ENCODE measurements around the gene KCNMA1.

KCNMA1 gene

DNA sequence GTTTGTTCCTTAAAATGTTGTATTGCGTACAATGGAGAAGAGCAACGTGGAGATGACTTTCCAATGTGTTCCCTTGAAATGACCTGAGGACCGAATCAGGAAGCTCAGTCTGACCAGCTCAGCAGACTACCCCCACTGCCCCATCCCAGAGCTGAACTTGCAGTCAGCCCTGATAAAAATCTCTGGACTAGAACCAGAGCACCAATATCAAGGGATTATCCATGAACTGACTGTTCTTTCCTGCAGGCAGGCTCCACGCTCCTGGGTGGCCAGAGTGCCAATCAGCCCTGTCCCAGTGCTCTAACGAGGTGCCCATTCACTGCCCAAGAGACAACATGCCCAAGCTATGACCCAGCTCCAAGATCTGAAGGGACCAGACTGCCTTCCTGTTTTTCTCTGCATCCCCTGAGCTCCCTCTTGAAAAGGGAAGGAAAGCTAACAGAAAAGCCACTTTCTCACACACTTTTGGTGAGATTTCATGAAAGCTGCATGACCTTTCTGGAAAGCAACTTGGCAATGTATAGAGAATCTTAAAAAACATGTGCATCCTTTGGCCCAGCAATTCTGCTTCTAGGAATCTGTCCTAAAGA lies 130.2 kb downstream of the KCNMA1 start:
- no peak for DNase-seq (ENCODE audit: low read depth in 2 of 2)

DNA sequence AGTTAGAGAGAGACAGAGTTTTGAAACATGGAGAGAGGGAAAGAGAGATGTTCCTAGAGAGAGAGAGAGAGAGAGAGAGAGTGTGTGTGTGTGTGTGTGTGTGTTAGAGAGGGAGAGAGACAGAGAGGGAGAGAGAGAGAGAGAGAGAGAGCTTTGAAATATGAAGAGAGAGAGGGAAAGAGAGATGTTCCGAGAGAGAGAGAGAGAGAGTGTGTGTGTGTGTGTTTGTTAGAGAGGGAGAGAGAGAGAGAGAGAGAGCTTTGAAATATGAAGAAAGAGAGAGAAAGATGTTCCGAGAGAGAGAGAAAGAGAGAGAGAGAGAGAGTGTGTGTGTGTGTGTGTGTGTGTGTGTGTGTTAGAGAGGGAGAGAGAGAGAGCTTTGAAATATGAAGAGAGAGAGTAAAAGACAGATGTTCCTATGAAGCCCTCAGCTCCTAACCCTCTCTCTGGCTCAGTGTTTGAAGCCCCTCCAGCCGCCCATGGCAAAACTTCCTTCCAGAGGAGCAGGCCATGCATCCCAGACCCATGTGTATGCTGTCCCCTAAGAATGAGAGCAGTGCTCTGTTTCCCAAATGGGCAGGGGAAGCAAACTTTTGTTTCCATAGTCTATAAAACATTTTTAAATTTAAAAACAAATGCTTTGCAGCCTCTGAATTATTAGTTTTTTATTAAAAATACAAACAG lies 130.9 kb downstream of the KCNMA1 start:
- no peak for DNase-seq (ENCODE audit: low read depth in 2 of 2)

DNA sequence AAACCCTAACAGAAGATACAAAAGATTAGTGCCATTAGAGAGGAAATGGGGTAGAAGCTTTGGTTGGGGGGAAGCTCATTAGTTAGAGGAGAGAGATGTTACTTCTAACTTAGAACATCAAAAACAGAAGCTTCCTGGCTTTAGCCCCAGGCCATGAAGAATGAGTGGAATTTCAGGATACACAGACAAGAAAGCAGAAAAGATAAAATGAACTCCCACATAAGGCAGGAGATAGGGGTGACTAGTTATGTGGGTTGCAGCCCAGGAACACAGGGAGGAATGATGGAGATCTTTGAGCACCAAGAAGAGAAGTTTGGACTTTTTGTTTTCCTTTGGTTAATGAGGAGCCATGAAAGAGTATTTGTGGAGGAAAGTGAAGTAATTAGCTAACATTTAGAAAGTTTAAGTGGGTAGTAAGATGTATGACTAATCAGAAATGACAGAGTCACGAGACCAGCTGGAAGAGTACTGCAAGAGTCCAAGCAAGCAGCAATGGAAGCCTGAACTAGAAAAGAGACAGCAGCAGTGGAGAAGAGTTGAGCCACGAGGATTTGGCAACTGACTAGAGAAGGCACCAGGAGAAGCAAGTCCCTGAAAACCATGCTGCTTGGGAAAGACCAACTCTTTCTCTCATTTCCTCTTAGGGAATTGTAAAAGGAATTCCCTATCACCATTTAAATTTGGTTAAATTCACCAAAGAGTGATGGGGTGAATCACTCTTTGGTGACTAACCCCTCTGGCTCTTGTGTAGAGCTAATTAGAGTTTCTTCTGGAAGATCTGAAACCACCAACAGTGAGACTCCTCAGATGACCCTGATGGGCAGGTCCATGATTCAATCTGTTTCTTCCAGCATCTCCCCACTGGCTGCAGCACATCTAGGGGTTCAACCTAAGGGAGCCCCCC lies 131.9 kb downstream of the KCNMA1 start:
- DNase-seq (ENCODE audit: low read depth in 2 of 2) = no peak

DNA sequence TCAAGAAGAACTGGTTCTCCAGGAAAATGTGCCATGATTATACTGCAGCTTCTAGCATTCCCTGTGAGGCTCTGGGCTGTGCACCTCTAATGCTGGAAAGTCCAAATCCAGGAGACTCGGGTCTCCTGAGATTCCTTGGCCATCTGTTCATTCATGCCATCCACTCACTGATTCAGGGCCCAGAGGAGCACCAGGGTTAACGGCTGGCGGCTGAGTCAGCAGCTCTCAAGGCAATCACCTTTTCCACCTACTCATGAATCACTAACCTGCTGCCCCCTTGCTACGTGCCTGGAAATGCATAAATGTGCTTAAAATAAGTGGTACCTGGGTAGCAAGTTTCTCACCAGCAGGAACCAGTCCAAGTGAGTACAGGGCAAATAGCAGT lies 132.7 kb downstream of the KCNMA1 start:
- no peak for DNase-seq (ENCODE audit: low read depth in 2 of 2)

DNA sequence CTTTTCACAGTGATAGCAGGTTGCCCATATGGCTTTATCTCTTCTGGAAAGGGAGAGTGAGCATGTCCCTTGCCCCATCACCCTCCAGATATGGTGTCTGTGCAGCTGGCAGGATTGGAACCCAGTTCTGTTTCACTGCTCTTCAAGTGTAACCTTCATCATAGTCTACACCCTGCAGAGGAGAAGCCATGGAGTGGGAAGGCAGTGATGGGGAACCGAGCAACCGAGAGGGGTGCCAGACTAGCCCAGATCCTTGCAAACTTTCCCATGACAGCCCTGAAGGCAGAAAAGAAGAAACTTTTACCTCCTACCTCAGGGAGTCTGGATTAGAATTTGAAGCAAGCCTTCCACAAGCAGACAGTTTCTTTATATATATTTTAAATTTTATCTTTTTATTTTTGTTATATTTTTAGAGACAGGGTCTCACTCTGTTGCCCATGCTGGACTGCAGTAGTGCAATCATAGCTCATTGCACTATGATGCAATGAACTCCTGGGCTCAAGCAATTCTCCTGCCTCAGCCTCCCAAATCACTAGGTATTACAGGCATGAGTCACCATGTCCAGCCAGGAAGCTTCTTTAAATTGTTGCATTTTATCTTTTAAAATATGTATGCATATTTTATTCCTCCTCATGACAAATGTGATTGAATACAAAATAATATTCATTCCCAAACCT lies 133.3 kb downstream of the KCNMA1 start:
- no peak for DNase-seq (ENCODE audit: low read depth in 2 of 2)

DNA sequence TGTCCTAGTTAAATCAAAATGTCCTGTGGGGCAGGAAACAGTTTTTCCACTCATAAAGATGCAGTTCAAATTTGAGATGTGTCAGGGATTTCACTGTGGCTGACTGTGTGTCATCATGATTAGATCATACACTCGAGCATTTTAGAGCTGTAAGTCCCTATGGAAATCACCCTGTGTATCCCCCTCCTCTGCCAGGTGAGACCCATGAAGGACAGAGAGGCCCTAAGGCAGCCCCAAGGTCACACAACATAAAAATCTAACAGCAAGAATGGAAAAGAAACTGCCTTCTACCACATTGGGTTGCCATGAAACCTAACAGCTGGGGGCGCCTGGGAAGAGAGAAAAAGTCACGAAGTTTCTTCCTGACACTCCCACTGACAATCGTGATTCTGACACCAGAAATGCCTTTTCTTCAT lies 135.8 kb downstream of the KCNMA1 start:
- DNase-seq (ENCODE audit: low read depth in 2 of 2) = no peak

DNA sequence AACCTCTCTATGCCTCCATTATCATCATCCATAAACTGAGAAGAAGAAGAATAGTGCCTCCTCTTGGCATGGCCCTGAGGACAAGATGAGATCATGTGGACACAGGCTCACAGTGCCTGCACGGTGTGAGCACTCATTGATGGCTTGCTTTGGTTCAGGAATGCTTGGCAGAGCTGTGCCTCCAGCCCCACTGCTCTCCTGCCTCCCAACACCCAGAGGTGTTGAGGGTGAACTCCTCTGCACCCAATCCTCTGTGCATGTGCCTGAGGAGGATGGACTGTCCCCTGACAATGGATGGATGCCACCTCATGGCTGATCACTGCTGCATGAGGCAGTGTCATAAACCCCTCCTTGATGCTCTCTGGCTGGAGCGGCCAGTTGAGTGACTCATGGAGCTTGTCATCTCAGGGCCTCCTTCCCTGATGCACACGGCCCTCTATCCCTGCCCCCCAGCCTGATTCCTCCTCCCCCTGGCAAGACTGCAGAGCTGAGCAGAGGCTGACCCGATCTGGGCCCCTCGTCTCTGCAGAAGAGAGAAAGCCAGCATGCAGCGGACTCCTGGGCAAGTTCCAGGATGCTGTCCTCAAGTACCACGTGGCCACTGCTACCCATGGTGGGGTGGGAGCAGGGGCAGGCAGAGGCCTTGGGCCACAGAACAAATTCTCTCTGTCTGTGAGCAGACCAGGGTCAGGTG lies 136.3 kb downstream of the KCNMA1 start:
- DNase-seq (ENCODE audit: low read depth in 2 of 2) = no peak

DNA sequence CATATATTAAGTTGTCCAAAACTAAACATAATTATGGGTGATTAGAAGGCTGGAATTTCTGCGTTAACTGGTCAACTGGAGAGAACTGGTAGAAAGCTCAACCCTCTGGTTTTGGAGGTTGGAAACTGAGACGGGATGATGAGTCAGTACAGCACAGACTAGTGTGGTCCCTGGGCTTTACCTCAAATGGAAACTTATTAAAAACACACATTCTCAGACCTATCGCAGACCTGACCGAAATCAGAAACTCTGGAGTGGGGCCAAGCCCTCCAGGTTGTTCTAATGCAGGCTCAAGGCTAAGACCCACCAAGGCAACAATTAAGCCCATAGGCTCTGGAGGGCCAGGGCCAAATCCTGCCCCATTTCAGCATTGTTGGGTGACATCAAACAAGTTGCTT lies 136.9 kb downstream of the KCNMA1 start:
- no peak for DNase-seq (ENCODE audit: low read depth in 2 of 2)

DNA sequence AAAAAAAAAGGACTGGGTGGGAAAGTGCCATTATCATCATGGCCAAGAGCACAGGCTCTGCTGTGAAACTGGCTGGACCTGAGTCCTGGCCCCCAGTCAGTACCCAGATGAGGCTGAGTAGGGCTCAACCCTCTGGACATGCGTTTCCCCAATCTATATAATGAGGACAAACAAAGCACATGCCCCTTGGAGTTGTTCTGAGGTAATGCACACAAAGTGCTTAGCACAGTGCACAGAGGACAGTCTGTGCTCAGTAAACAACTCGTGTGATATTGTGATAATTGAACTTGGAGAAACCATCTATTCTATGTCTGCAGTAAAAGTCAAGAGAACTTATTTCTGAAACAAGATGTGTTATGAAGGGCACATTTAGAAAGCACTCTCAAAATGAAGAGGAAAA lies 138.8 kb downstream of the KCNMA1 start:
- DNase-seq (ENCODE audit: low read depth in 2 of 2) = no peak

DNA sequence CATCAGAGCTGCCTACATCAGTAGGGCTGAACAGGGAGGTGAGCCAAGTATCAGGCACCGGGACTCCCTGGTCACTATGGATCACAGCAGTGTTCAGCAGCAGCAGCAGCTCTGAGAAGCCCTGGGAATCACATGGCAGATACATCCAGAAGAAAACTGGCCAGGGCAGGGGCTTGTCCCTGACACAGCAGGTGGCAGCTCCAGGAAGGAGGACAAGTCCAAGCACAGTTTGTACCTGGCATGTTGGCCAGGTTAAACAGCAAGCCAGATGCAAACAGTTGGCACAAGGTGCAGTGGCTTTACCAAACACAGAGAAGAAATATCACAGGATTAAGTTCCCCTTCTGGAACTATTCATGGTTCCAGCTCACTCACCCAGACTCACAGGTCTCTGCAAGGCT lies 139.4 kb downstream of the KCNMA1 start:
- no peak for DNase-seq (ENCODE audit: low read depth in 2 of 2)

DNA sequence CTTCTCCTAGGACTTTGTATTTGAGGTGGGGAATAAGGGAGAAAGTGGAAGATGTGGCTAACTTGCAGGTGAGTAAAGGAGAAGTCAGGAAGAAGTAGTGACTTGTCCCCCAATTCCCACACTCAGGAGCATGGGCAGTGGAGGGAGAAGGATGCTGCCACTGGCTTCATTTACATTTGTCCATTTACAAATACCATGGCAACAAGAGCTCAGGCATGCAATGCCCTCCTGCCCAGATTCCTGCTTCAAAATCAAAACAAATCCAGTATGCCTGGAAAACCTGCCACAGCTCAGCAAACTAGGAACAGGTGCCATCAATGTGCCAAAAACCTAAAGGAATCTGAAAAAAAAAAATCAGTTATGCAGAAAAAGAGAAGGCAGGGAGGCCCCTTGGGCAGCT lies 139.9 kb downstream of the KCNMA1 start:
- no peak for DNase-seq (ENCODE audit: low read depth in 2 of 2)

DNA sequence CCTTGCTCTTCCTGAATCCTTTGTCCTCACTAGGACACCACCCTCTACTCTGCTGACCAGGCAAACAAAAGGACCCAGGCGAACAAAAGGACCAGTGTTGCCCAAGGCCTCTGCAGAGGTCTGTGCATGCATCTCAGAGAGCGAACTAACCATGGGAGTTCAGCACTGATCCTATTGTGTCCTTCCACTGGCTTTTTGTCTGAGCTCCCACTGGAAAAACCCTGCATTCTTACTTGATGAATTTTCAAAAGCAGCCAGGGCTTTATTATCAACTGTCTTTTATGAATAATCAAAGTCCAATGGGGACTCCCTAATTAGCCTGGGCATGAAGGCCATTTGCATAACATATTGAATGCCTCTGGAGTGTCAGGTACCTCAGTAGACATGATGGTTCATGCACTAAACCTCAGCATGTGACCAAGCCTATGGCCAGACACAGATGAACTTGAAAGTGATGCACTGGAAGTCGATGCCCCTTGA lies 140.6 kb downstream of the KCNMA1 start:
- no peak for DNase-seq (ENCODE audit: low read depth in 2 of 2)

DNA sequence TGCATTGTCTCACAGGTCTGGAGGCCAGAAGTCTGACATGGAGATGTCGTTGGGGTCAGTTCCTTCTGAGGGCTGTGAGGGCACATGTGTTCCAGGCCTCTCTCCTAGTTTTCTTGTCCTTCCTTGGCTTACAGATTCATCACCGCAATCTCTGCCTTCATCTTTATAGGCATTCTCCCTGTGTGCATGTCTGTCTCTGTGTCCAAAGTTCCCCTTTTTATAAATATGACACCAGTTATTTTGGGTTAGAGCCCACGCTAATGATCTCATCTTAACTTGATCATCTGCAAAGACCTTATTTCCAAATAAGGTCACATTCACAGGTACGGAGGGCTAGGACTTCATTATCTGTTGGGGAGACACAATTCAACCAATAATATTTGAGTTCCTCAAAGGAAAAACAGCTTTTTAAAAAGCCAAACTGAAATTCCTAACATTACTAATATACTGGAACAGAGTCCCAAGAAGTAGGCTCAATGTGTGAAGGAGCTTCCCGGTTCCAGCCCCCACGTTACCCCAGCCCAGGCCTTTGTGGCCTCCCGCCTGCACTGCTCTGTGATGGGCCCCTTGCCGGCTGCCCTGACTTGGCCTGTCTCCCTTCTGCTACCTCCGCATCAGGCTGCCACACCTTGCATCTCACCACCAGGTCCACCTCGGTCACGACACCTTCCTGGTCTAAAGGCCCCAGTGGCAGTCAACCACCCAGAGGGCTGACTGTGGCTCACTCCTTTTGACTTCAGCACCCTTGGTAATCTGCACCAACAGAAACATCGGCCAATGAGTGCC lies 142.7 kb downstream of the KCNMA1 start:
- DNase-seq (ENCODE audit: low read depth in 2 of 2) = no peak

DNA sequence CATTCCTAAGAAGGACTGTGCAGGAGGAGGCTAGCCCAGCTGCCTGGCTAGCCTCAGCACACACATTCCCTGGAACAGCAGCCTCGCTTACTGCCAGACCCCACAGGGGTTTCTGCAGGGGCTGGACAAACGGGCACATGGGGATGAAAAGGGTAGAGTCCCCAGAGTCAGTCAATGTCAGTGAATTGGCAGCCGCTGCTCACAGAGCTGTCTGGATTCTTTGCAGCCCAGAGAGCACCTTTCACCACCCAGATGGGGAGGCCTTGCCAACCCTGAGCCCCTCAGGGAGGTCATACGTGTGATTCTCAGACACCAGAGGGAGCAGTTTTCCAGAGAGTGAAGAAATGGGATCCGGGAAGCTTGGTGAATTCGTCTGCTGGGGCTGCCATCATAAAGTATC lies 143.3 kb downstream of the KCNMA1 start:
- no peak for DNase-seq (ENCODE audit: low read depth in 2 of 2)

DNA sequence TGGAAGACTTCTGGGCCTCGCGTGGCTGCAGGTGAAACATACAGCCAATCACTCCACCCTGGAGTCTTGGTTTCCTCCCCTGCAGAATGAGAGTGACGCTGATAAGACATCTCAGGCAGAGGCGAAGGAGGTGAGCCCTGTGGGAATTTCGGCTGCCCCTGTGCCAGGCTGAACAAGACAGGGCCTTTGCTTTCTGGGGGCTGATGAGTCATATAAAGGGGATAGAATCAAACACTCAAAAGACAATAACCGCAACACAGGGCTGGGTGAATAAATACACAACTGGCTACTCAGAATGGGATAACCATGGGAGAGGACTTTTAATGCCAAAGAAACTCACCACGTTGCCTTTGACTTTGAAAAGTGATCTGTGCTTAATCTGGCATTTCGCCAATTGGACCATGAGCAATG lies 143.8 kb downstream of the KCNMA1 start:
- no peak for DNase-seq (ENCODE audit: low read depth in 2 of 2)

DNA sequence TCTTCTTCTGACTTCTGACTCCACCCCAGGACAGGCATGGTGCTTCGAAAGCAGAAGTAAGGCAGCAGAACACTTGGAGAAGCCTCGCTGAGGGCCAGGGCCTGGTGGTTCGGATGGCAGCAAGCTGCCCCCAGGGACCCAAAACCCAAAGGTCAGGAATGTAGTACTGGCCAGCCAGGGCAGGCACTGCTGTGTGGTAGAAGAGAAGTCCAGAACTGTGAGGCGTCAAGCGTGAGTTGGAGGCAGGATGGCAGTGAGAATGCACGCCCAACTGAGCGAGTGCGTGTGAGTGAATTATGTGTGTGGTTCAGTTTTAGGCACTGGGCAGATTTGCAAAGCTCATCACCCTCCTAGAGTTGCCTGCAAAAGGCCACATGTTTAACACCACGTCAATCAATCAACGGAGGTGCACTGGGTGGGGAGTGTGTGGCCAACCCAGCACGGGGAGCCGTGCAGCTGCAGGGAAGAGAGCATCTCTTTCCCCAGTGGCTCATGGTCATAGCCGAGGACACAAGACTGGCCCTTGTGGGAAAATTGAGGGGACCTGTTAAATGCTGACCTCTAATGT lies 144.3 kb downstream of the KCNMA1 start:
- no peak for DNase-seq (ENCODE audit: low read depth in 2 of 2)

DNA sequence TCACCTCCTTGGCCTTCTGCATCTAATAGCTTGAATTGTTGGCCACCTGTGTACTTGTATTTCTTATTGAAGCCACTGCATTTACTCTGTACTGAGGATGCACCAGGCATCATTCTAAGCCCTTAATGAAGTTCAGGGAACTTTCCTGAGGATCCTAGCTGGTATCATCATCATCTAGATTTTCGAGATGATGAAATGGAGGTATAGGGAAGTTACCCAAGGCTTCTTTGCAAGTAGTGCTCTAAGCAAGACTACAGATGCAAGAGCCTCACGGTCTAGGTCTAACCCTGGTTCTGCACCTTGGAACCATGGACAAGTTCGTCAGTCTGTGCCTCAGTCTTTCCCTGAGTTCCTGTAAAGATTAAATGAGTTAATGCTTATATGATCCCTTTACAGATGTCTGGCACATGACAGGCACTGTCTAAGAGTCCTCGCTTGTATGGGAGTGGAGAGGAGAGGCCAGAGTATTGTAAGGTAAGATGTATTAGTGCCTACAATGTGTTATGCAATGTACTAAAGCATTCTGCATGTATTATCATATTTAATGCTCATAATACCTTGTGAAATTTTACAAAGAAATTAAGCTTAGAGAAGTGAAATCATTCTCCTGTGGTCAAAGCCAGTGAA lies 145.1 kb downstream of the KCNMA1 start:
- DNase-seq (ENCODE audit: low read depth in 2 of 2) = no peak

DNA sequence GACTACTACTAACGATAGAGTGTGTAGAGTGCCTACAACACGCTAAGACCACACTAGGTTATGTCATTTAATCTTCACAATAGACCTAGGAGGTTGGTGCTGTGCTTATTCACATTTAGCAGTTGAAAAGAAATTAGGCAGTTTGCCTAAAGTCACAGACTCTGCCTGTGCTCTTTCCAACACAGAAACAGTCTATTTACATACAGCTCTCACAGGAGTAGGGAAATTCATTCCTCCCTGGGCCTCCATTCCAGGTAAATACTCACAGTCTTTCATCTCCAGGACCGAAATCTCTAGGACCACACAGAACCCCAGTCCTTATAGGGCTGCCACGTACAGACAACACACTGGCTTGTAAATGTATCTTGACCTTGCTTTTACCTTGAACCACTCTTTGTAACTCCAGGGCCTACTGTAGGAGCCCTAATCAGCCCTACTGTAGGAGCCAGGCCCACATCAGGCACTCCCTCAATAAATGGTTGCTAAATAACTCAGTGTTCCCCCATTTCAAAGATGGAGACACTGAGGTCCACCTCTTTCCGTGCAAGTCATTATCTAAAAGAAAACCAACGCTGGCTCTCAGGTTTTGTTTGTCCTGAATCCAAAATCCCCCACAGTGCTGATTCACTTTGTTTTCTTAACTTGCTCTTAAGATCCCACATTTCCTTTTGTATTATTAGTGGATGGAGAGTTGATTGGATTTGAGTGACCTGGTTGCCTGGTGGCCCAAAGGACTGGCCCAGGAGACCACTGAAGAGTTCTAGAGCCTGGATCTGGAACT lies 146.9 kb downstream of the KCNMA1 start:
- DNase-seq (ENCODE audit: low read depth in 2 of 2) = no peak

DNA sequence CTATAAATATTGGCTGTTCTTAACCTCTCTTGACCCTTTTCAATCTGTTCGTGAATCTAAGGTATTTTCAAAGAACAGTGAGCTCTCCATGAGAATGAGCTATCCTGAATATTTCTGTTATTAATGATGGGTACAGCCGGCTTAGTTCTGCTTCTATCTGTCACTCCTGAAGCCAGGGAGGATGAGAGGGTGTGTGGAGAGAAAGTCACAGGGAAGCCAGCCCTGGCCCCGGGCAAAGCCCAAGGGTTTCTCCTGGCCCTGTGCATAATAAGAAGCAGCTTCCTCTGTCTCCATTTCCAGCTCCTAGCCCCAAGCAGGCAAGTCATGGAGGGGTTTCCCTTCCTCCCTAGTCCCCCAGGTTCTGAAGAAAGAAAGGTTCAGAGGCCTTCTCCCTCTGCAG lies 151.1 kb downstream of the KCNMA1 start:
- no peak for DNase-seq (ENCODE audit: low read depth in 2 of 2)

All from stimulated activated CD4-positive, alpha-beta T cell treated with anti-CD3 and anti-CD28 coated beads, Interleukin-1b, Interleukin-23, amount 100 ng/mL, for 1 hour (primary cell).